ENCODE measurements around the gene FEN1.
A peak's percentile ranks its signal among the peaks of the same experiment; 100 is the strongest.

Gene FEN1

DNA sequence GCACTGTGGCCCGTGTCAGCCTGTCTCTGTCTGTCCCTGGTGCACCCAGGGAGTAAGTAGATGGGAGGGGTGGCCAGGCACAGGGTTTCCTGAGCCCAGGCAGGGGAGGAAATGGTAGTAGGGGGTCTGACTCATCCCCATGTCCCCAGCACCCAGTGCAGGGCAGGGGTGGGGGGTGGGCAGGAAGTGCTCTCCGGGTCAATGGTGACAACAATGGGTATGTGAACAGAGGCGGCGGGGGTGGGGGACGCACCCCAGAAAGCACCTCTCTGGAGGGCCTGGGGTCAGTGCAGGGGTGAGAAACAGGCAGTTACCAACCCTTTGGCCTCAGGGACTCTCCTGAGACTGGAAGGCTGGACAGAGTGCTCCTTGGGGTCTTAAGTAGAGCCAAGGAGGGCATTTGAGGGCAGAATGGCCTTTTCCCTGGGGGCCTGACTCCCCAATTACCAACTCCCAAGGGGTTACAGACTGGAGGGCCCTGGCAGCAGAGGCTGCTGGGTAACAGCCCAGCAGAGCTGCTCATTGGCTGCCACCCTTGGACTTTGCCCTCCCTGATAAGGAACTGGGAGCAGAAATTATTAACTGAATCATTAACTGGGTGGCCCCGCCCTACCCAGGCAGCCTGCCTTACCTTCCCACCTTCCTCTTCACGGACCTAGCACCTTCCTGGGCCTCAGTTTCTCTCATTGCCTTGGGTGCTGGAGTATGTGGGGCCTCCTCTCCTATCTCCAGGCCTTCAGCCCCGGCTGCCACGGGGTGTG lies 36.1 kb upstream of the FEN1 start:
- DNase-seq: peak in 4 of 58 donors; percentile 29 to 71 (median 36)

DNA sequence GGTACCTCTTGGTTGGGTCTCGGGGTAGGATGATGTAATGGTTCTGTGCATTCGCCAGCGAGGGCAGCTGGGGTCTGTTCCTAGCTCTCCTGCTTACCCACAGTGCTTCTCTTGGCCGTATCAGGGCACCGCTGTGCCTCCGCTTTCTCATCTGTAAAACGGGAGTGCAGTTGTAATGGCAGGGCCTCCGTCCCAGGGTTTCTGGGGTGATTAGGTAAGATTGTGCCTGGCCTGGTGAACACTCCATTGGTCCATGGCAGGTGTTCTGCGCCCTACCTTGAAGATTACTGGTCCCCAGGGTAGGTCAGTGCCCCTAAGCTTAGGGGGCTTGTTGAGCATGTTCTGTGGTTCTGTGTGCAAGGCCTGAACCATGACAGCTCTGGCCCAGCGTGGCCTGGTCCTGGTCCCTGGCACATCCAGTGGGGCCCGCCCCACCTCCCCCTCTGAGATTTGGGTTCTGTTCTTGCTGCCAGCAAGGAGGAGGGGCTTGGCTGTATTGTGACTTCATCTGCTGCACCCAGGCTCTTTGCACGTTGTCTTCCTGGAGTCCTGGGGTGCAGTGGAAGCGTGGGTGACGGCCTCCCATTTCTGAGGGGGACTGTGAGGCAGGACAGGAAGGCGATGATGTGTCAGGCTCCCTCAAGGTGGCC lies 35.4 kb upstream of the FEN1 start:
- DNase-seq: peak in 14 of 58 donors; percentile 23 to 66 (median 35)

GRCh38 chr11:61760946-61761345 lies 31.8 kb upstream of the FEN1 start:
- DNase-seq: peak in 52 of 58 donors; percentile 13 to 94 (median 76)

- peak in 6 of 58 donors; percentile 17 to 74 (median 51) for DNase-seq
Observed at GRCh38 chr11:61761440-61762222, 31.1 kb upstream of the FEN1 start.

DNA sequence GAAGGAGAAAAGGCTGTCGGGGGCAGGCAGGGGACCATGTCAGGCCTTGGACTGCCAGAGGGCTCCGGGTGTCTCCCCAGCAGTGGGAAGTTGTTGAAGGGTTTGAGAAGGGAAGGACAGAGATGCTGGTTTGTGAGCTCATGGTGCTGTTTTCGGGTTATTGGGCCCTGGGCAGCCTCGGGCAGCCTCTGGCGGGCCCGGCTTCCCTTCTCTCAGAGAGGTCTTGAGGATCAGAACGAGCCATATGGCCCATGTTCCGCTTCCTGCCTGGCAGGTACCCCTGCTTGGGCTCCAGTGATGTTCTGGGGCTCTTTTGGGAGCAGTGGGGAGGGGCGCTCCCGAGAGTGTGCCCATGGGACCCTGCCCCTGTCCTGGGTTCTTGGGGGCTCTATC lies 30.5 kb upstream of the FEN1 start:
- DNase-seq: no peak

DNA sequence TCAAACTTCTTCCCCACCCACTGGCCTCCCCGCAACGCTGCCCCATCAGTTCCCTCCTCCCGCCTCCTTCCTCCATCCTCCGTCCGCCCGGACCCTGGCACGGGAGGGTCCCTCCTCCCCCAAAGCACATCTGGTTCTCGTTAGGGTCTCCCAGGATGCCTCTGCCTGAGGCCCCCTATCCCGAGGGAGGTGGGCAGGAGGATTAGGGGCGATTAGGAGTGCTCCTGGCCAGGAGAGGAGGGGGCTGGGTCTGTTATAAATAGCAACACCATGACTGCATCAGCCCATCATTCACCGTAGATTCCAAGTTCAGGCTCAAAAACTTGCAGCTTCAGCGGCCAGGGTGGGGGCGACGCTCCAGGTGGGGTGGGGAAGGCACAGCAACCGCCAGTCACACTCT lies 29.9 kb upstream of the FEN1 start:
- no peak for DNase-seq

- DNase-seq: no peak
Observed at GRCh38 chr11:61763930-61764605, 28.6 kb upstream of the FEN1 start.

DNA sequence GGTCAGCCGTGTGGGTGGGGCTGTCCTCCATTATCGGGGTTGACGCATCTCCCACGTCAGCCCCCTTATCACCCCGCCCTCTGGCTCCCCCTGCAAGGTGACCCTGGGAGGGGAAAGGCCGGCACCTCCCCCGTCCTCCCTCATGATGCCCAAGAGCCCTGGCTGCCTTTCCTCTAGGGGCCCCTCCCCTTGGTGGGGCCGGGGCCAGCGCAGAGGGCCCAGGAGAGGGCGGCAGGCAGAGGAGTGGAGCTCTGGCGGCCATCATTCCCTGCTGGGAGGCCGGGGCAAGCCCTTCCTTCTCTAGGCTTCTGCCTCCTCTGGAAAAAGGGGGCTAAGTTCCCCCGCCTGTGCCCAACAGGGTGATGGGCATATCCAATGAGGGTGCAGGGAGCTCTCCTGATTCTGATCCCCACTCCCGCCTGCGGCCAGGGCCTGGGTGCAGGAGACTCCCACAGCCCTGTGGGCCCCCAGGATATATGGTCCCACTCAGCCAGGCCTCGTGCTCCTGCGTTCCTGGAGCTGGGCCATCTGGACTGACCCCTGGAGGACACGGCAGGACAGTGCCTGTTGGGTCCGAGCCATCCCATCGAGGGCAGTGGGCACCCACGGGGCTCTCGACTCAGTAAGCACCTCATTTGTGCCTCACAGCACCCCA lies 28.0 kb upstream of the FEN1 start:
- DNase-seq: peak in 1 of 58 donors; percentile 24

GRCh38 chr11:61765550-61766253 lies 27.0 kb upstream of the FEN1 start:
- DNase-seq: no peak

- no peak for DNase-seq
Observed at GRCh38 chr11:61766353-61766841, 26.3 kb upstream of the FEN1 start.

DNA sequence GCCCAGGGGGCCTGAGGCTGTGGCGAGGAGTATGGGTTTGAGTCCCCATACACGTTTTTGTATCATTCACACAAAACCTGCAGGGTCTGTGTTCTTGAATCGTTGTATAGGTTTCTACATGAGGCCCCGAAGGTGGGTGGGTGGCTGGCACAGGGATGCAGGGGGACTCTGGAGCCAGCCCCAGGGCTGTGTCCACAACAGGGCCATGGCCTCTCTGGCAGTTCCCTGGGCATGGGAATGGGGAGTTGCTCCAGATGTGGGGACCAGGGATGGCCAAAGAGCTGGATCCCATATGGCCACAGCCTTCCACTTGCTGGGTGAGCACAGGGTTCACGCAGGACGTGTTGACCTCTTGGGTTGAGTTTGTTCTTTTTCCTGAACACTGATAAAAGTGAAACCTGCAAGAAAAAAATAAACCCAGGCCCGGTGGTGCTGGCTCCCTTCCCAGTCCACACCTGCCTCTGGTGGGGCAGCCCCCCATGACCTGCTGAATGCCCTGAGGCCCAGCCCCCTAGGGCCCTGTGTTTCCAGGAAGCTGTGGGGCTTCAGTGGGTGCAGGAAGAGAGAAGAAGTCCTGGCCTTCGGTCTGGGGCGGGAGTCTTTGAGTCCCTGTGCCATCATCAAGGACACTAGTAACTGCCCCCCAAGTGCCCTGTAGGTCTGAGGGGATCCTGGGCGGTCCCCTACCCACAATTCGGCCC lies 24.2 kb upstream of the FEN1 start:
- DNase-seq: no peak

GRCh38 chr11:61769169-61769920 lies 23.4 kb upstream of the FEN1 start:
- no peak for DNase-seq

- DNase-seq: no peak
Observed at GRCh38 chr11:61769946-61770683, 22.6 kb upstream of the FEN1 start.

GRCh38 chr11:61771195-61771894 lies 21.4 kb upstream of the FEN1 start:
- no peak for DNase-seq

DNA sequence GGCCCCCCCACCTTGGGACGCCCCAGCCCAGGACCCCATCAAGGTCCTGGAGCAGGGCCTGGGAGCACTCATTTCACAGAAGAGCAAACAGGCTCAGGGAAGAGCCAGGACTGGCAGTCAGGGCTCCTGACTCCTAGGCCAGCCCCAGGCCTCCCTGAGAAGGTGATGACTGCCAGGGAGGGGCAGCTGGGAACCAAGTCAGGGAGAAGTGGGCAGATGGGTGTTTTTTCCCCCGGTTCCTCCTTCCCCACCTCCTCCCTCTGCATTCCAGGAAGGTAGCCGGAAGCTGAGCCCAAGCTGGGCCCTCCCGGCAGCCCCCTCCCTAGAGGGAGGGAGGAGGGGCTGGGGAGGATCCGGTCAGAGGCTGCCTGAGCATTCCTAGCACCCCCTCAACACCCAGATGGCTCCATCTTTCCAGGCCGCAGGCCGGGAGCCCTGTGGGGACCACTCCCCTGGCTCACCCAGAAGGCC lies 20.7 kb upstream of the FEN1 start:
- no peak for DNase-seq

DNA sequence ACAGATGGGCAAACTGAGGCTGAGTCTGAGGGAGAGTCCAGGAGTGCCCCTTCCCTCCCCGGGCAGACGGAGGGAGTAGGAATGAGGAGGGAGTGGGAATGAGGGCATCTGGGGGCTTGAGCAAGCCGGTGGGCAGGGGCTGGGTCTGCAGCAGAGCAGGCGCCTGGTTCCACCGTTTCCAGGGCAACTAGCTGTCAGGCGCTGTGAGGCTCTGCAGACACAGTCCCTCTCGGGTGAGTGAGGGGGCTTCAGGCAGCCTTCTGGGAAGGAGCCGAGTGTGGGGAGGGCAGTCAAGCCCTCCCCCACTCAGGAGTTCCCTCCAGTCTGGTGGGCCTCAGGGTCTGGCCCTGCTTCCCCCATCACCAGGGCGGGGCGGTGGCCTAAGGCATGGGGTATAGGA lies 19.4 kb upstream of the FEN1 start:
- no peak for DNase-seq

DNA sequence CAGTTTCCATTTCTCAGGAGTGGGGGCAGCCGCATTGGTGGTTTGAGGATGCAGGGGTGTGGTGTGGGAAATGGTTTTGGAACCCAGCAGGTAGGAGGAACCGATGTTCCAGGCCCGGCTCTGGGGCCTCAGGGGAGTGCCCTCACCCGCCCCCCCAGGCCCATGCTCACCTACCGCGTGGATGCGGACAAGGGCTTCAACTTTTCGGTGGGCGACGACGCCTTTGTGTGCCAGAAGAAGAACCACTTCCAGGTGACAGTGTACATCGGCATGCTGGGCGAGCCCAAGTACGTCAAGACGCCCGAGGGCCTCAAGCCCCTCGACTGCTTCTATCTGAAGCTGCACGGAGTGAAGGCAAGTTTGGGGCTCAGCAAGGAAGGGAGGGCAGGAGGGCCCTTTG lies 18.9 kb upstream of the FEN1 start:
- DNase-seq: no peak

Measured in anterior cingulate cortex (tissue), 58 donors.